Measurements from ENCODE around the gene BABAM2.
"Not testable (repeated sequence)": the region's sequence is repeated elsewhere in the genome, so short reads cannot be mapped to it uniquely, and the experiment has no call there.

The BABAM2 gene

DNA sequence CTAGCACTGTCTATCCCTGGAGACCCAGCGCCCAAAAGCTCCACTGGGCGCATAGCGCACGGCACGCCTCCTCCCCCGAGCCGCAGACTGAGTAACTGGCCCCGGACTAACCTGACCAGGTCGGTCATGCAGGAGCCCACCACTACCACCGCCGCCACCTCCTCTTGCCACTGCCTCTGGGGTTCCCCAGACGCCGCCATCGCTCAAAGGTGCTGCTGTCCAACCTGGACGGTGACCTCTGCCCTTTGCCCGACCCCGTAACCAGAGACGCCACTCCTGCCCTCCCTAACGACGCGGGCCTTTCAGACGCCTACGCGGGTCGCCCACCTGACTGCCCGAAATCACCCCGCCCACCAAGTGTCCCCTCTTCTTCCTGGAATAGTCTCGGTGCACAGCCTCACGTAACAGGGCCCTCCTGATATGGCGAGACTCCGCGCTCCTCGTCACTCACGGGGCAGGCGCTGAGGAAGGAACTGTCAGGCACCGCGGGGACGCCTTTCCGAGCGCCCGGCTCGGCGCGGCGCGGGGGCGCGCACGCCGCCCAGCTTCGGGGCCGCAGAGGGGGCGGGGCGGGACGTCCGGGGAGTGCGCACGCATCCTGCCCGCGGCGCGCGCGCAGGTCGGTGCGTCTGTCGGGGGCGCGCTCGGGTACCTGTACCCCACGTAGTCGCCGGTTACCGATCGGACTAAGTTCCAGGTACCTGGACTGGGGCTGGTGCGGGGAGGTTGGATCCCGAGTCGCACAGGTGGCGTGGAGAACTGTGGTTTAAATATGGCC is at the start of gene BABAM2, which contains the start of gene RBKS:
BABAM2 (plus strand) TSS at position 584 of the 778 bp plus-strand sequence. CDS start 3,828 bp downstream, outside the sequence.
RBKS (minus strand) TSS at position 242 of the 778 bp plus-strand sequence; CDS start at position 200, 42 bp downstream.
- peak; percentile 95 for DNase-seq

DNA sequence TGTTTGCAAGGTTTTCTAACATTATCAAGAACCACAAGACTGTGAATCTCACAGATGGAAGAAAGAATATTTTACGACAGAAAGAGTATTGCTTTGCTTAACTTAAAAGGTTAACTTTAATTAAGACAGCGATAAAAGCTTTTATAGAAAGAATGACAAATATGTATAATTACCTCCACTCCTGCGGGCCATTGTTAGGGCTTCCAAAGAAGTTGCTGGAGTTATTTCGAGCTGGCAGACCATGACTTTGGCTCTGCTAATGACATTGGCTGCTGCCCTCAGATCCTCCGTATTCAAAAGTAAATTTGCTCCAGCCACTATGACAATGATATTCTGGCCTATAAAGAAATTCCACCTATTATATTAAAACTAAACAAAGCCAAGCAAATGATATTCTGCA is 47.6 kb upstream of the BABAM2 start:
- DNase-seq, result no peak

DNA sequence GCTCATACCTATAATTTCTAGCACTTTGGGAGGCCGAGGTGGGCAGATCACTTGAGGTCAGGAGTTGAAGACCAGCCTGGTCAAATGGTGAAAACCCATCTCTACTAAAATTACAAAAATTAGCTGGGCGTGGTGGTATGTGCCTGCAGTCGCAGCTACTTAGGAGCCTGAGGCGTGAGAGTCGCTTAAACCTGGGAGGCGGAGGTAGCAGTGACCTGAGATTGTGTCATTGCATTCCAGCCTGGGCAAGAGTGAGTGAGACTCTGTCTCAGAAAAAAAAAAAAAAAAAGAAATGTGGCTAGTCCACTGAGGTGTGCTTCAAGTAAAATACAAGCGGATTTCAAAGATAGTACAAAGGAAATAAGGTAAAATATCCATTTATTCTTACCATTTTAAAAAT is 46.5 kb upstream of the BABAM2 start:
- DNase-seq, result no peak

DNA sequence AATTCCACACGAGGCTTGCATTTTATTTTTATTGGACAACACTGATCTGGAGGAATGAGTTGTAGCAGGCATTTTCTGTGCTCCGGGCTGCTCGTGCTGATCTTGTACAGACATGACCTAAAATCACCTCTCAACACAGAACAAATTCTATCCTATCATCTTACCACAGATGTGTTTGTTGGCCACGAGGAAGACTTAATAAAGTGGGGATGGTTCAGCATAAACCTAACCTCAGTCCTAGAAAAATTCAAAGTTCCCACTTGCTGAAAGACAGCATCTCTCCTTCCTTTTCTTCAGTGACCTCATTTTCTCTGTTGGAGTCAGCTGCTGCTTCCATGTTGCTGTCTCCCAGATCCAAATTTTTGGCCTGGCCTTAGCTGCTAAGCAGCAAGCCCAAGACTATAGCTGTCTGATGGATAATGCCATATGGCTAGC is 45.7 kb upstream of the BABAM2 start:
- DNase-seq, result no peak

DNA sequence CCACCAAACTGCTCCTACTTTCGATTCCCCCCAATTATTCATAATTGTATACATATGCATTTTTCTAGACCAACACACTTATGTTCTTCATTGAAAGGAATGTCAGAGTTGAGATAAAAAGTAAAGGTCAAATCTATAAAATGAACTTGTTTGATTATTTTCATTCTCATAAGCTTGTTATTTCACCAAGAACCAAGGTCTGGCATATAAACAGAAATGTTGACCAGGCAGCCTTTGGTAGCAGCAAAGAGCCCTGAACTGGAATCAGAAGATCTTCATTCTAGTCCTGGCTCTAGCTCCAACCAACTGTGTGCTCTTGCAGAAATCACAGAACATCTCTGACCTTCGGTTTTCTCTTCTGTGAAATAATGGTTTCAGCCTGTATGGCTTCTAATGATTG is 43.2 kb upstream of the BABAM2 start:
- DNase-seq, result no peak

DNA sequence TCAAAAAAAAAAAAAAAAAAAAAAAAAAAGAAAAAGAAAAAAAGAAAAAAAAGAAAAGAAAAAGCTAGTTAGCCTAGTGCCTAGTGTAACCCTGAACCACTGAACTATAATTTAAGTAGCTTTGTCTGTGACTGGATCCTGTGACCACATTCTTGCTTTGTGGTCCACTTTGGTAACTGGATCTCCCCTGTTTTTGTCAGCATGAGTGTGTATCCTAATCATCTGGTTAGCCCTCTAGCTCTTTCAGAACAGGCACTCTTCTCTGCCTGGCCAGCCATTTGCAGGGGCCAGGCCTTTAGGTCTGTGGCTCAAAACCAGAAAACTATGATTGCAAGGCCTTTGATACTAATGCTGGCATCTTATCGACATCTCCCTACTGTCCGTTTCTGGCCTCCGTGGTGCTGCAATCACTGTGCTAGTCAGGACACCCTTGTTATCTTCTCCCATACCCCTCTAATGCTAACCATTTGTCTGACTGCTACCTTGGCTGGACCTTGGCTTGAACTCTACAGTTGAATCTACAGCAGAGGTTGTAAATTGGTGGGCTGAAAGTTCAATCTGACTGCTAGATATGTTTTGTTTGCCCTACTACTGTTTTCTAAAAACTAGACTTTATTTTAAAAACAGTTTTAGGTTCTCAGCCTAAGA is 40.8 kb upstream of the BABAM2 start:
- no peak for DNase-seq

DNA sequence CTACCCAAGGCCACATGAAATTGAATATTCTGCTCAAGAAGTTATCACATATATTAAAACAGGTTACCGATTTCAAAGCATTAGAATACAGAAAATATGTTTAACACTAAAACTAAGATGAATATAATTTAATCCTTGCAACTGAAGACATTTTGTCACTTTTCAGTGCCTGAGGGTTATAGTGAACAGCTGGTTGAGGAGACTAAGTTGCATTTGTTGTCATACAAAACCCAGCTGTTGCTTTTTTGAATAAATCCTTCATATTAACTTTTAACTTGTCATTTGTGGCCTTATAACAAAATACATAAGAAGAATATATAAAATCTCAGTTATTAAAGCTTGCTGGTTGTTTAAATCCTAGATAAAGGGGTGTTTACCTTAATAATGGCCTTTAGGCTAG is 37.8 kb upstream of the BABAM2 start:
- DNase-seq, result no peak

DNA sequence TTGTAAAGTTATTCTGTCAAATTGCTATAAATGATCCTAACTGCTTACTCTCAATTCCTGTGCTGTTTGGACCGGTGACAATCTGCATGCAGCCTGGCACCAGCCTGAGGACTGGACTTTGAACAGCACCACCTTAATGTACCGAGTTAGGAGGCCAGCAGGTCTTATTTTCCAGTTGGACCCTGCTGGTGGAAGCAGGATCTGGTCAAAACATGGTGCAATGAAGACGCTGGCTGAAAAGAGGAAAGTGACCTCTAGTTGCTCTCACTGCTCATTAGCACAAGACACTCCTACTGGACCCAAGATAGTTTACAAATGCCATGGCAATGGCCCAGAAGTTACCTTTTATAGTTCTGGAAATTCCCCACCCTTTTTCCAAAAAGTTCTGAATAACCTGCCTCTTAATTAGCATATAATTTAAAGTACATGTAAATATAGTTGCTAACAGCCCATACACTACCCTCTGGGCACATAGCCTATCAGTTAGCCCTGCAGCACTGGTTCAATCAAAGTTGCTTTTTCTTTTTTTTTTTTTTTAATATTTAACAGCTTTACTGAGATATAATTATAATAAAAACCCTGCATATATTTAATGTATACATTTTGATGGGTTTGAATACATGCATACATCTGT is 36.2 kb upstream of the BABAM2 start:
- no peak for DNase-seq

DNA sequence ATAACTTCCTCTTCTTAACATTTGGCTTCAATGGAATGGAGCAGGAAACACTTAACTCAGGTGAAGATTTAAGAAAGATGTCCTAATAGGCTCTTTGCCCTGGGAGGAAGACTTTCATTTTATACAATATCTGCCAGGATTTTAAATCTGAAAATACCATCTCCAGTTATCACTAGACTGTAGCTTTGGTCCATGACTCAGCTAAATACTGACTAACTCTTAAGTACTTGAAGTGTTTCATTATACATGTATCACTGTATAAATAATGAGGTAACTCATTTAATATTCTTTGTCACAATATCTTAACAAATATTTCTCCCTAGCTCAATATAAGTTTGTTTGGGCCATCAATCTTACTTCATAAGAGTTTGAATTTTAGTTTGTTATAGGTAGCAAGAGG is 35.1 kb upstream of the BABAM2 start:
- no peak for DNase-seq

DNA sequence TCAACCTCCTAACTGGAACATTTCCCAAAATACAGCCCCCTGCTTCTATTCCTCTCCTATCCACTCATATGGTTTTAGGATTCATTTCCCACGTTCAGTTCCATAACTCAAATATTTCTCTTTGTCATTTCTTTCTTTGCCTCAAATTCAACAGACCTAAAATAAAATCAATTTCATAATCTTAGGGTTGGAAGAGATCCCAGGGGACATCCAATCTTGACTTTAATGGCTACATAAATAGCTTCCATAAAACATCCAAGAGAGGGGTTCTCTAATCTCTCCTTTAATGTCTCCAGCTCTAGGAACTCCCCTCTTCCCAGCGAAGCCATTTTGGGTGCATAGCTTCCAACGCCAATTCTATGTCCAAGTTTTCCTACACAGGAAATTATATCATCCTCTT is 34.1 kb upstream of the BABAM2 start:
- DNase-seq, result no peak

DNA sequence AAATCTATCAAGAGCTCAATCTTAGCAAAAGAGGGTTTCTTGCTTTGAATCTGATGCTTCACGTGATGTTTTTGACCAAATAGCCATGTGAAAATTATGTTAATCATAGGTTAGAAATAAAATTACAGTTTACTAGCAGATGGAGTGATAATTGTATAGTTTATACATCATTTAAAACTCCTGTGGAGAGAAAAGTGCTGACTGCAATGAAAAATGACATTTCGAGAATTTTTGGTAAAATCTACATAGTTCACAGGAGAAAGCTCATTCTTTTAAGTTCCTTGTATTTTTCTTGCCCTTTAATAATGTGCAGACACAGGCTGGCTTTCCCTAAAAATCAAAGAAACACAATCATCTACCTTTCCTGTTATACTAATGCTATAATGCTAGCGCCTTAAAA is 33.6 kb upstream of the BABAM2 start:
- DNase-seq, result no peak

DNA sequence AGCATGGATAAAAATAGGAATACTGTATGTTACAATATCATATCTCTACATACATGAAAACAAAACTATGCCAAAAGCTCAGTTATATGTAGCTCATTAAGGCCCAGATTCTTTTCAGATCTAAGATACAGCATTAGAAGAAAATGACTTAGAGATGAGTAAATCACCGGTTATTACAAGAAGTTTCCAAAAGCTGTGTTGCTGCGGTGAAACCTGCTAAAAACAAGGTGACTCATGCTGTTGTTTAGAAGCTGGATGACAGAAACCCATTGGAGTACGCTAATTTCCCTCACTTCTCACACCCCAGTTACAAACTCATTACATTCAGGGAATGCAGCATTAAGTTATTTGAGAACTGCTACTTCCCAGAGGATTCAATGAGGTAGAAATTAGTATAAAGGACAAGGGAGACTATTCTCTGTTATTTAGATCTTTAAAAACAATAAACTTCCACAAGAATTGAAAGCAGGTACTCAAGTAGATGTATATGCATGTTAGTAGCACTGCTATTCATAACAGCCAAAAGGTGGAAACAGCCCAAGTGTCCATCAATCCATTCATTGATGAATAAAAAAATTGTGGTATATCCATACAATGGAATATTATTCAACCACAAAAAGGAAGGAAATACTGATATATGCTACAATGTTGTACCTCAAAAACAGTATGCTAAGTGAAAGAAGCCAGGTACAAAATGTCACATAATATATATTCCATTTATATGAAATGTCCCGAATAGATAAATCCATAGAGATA is 32.9 kb upstream of the BABAM2 start:
- DNase-seq, result no peak

DNA sequence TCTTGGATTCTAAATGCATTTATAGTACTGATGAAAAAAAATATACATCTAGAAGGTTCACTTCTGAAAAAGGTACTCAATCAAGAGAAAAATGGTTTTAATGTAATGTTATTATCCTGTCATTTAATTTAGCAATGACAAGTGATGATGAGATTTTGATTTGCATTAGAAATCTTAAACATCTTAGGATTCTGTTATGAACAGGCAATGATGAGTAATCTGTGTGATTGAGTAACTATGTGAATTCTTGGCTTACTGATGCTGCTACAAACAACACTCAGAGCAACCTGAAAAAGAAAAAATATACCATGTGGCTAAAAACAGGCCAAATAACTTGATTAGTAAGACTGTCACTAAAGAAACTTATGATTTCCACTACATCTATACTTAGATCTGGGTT is 30.4 kb upstream of the BABAM2 start:
- no peak for DNase-seq

DNA sequence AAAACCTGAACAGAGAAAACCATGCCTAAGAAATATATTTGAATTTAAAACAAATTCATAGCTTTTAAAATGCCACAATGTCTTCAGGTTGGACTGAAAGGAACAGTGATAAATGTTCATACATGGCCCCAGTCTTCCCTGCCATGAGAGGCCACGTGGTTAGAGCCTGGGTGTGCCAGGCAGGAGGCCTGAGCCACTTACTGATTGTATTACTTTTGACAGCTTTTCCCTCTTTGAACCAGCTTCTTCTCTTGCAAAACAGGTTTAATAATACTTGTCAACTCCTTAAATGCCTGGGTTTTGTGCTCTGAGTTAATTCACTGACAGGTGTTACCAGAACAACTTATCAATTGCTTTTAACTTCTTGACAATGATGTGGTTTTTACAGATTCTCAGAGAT is 27.4 kb upstream of the BABAM2 start:
- DNase-seq, result no peak

DNA sequence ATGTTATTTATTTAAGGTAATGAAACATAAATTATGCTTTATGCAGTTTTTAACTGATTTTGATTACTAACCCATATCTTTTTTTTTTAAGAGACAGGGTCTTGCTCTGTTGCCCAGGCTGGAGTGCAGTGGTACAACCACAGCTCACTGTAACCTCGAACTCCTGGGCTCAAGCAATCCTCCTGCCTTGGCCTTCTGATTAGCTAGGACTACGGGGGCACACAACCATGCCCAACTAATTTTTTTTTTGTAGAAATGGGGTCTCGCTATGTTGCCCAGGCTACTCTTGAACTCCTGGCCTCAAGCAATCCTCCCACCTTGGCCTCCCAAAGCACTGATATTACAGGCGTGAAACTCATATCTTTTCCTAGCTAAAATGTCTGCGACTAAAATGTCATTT is 26.6 kb upstream of the BABAM2 start:
- DNase-seq, result not testable (repeated sequence)

DNA sequence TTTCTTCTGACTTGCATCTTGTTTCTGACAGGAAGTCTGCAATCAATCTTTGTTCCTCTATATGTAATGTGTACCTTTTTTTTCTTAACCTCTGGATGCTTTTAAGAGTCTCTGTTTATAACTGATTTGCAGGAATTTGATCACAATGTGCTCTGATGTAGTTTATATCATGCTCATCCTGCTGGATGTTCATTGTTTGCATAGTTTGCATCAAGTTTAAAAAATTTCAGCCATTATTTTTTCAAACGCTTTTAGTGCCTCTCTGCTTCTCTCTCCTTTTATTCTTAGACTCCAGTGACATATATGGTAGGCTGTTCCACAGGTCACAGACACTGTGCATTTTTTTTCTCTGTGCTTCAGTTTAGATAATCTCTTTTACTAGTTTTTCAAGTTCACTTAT is 24.3 kb upstream of the BABAM2 start:
- DNase-seq, result no peak

DNA sequence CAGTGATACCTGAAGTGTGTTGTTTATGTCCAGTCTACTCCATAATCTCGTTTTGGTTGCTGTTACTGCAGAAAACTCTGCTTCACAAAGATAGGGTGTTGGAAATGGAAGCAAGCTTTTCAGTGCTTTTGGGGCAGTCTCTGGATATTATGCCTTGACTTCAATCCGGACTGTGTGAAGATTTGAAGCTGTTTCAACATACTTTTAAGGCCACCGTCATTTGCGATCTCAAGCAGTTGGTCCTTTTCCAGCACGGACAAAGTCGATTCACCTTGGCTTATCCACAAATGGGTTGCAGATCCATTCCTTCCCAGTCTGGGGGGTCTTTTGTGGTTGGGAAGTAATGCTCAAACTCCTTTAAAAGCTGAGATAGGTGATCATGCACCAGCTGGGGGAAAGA is 20.8 kb upstream of the BABAM2 start:
- DNase-seq, result no peak

DNA sequence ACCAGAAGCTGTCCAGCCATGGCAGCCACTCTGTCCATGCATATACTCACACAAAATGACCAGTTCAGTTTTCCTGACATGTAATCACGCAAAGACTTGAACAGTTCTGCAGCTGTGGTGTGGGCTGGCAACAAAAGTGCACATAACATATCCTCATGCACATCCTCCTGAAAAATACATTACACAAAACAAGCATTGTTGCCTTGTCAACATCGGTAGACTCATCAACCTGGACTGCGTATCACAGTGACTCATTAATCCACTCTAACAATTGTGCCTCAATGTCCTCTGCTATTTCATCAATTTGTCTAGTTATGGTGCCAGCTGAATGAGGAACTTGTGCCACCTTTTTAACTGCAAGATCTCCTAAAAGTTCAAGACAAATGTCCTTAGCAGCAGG is 19.8 kb upstream of the BABAM2 start:
- no peak for DNase-seq

DNA sequence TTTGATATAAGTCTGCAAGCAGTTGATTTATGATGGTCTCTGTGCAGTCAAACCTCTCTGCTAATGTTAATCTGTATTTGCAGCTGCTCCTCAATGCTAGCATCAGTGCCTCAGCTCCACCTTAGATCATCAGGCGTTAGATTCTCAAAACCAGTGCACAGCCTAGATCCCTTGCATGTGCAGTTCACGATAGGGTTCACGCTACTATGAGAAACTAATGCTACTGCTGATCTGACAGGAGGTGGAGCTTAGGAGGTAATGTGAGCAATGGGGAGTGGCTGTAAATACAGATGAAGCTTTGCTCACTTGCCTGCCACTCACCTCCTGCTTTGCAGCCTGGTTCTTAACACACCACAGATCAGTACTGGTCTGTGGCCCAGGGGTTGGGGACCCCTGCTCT is 18.7 kb upstream of the BABAM2 start:
- no peak for DNase-seq

DNA sequence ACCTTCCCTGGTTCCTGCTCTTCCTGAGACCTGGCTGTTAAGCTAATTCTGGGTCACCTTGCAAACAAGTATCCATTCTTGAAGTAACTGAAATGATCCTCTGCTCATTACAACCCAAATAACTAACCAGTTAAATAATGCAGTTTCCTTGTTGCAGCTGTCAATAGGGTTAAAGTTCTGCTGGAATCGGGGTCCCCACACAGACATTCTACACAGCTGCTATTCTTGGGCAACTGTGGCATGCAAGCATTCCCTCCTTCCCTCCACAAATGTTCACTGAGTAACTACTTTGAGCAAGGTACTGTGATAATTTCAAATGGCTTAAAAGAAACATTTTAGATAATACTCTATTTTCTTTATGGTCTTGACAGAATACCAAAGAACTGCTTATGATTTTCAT is 17.4 kb upstream of the BABAM2 start:
- DNase-seq, result no peak

DNA sequence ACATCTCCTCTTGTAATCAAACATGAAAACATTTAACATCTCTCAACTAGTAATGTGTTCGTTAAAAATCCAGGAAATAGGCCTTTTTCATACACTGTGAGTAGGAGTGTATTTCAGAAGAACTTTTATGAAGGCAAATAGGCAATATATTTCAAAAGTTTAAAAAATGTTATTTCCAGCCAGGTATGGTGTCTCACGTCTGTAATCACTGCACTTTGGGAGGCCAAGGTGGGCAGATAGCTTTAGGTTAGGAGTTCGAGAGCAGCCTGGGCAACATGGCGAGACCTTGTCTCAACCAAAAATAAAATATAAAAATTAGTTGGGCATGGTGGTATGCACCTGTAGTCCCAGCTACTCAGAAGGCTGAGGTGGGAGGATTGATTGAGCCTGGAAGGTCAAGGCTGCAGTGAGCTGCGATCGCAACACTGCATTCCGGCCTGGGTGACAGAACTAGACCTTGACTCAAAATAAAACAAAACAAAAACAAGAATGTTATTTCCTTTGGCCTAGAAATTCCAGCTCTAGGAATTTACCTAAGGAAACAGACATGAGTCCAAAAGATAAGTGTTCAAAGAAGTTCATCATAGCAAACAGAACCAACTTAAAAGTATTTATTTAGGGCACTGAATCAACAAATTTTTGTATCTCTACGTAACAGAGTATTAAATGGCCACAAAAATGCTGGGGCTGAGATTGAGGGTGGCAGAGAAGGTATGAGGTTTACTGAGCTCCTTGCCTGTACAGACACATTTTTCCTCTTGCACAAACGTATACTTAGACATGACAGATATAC is 15.2 kb upstream of the BABAM2 start:
- no peak for DNase-seq

DNA sequence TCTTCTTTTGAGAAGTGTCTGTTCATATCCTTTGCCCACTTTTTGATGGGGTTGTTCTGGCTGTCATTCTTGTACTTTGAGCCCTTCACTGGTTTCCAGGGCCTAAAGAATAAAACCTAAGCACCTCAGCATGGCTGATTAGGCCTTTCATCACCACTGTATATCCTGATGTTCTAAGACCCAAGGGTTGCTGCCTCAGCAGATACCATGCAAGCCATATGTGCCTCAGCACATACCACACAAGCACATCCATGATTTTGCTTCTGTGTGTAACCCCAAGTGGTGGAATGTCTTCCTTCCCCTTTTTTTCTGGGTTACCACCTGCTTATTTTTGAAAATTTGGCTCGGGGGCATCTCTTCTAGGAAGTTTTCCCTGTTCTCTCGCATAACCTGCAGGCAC is 11.7 kb upstream of the BABAM2 start:
- DNase-seq, result no peak
